HepG2 (cell line): ENCODE measurements around the gene MRPL34. TPM values are rescaled to one million over a fixed set of nuclear protein-coding genes. Genes with fewer than 3 reads are reported as not detected.

Source experiments
- ARNT2 ChIP-seq: sonication (generic); formaldehyde crosslinking; IDR thresholded peaks from 2 replicates; pipeline ENCODE4 v1.8.0; 2022; ENCODE audit warnings: mild to moderate bottlenecking, low read depth, missing genetic modification reagents, moderate library complexity
- CCDC6 ChIP-seq: sonication (generic); formaldehyde crosslinking; IDR thresholded peaks from 2 replicates; pipeline ENCODE4 v1.8.1; 2022; ENCODE audit warnings: mild to moderate bottlenecking, missing genetic modification reagents, moderate library complexity
- ELK4 ChIP-seq: sonication (generic); formaldehyde crosslinking; IDR thresholded peaks from 2 replicates; pipeline ENCODE4 v1.9.0; 2021; ENCODE audit warnings: missing genetic modification reagents, borderline replicate concordance
- FOXC1 ChIP-seq: sonication (generic); formaldehyde crosslinking; IDR thresholded peaks from 2 replicates; pipeline ENCODE4 v1.8.0; 2022; ENCODE audit warnings: mild to moderate bottlenecking, missing genetic modification reagents, borderline replicate concordance
- GATAD2A ChIP-seq: IDR thresholded peaks from 2 replicates; pipeline ENCODE4 v1.6.1; 2016
- IRF2 ChIP-seq: IDR thresholded peaks from 2 replicates; pipeline ENCODE4 v1.6.1; 2018; ENCODE audit warnings: missing genetic modification reagents, missing compliant biosample characterization
- KDM1A ChIP-seq: IDR thresholded peaks from 2 replicates; pipeline ENCODE4 v1.6.1; 2016; ENCODE audit warnings: missing compliant biosample characterization
- MXD3 ChIP-seq: IDR thresholded peaks from 2 replicates; pipeline ENCODE4 v1.6.1; 2016; ENCODE audit warnings: mild to moderate bottlenecking, missing biosample characterization, missing genetic modification reagents
- RELA ChIP-seq: sonication (generic); formaldehyde crosslinking; IDR thresholded peaks from 2 replicates; pipeline ENCODE4 v1.4.0; 2020; ENCODE audit warnings: missing genetic modification reagents
- ZNF646 ChIP-seq: sonication (generic); formaldehyde crosslinking; IDR thresholded peaks from 2 replicates; pipeline ENCODE4 v1.9.0; 2021; ENCODE audit warnings: mild to moderate bottlenecking, missing genetic modification reagents
- ZNF768 ChIP-seq: sonication (generic); formaldehyde crosslinking; IDR thresholded peaks from 2 replicates; pipeline ENCODE4 v1.4.0; 2020; ENCODE audit warnings: missing genetic modification reagents
- polyA plus RNA-seq, 8 experiments: library from polyadenylated mRNA; depleted of rRNA in 3 of 8; stranded (reverse) in 7 of 8; unstranded in 1 of 8; fragments of >200 nt; fragmentation: Illumina TruSeq in 4 of 8; extraction: Trizol in 4 of 8; gene quantifications; 2 replicates each; pipeline versions ENCODE4 v1.2.1 to v1.2.3, GENCODE V29; 2011 to 2016; ENCODE audit warnings: low read depth in 4 of 8, missing spikeins in 1 of 8, mixed read lengths in 1 of 8; ENCODE audit not compliant: insufficient read depth in 1 of 8
- total RNA-seq, 5 experiments: library from RNA; depleted of rRNA; stranded (reverse); fragments of >200 nt; fragmentation: Illumina TruSeq; extraction: Trizol; gene quantifications; 2 replicates each; pipeline ENCODE4 v1.2.3, GENCODE V29; 2016; ENCODE audit warnings: low read depth in 1 of 5
- TF ChIP-seq, protein P1 (sequence below): IDR thresholded peaks from 2 replicates; pipeline ENCODE4 v1.6.1; 2016; ENCODE audit warnings: missing compliant biosample characterization, missing genetic modification reagents, borderline replicate concordance
- TF ChIP-seq, protein P2 (sequence below): sonication (generic); formaldehyde crosslinking; IDR thresholded peaks from 2 replicates; pipeline ENCODE4 v1.4.0; 2020; ENCODE audit warnings: mild to moderate bottlenecking, missing genetic modification reagents, borderline replicate concordance

The MRPL34 gene
- total and polyA plus RNA-seq, 2 of the 13 experiments (the other 11 are each of a cell fraction or from before 2014, with no cell fraction given), result 74.0 to 77.3 TPM

DNA sequence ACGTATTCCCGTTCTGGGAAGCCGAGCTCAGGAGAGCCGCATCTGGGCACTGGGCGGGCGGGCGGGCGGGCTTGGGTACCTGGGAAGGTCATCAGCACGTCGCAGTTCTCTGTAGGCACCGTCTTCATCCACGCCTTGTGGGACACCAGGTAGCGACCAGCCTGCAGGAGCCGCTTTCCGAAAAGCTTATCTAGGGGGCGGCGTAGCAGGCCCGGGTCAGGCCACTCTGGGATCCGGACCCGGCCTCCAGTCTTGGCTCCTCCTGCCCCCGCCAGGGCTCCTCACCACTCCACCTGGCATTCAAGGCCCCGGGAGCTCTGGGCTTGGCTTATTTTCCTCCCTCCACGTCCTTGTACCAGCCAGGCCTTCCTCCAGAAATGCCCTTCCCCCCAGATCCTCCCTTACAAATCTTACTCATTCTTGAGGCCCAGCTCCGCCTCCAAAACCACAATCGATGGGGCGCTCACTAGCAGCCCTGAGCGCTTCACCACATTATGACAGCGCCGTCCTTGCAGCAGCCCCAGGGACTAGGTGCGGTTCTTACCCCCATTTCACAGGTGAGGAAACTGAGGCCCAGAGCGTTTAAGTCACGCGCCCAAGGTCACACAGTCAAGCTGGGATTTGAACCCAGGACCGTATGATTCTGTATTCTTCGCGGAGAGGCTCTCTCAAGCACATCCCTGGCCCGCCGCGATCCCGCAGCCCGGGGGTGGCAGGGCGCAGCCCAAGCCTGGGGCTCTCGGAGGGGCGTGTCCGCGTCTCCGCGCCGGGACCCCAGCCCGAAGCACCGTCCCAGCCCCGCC lies 28.1 kb downstream of the MRPL34 start (continued):
- TF ChIP-seq MXD3 (CRISPR knock-in tag) (peak; percentile 5; the same call in 1 of the 2 replicates), KDM1A (CRISPR knock-in tag) (peak; percentile 91), ZNF646 (CRISPR knock-in tag) (no peak), ZNF768 (peak; percentile 11; the same call in 1 of the 2 replicates), ARNT2 (CRISPR knock-in tag) (0 out of 2 replicates have a peak, but pooled peaks have one; percentile 6), FOXC1 (CRISPR knock-in tag) (no peak), GATAD2A (CRISPR knock-in tag) (0 out of 2 replicates have a peak, but pooled peaks have one; percentile 33), IRF2 (CRISPR knock-in tag) (no peak), ELK4 (CRISPR knock-in tag) (no peak), CCDC6 (CRISPR knock-in tag) (peak; percentile 36; the same call in 1 of the 2 replicates), RELA (CRISPR knock-in tag) (no peak)
- TF ChIP-seq, protein P1, sequence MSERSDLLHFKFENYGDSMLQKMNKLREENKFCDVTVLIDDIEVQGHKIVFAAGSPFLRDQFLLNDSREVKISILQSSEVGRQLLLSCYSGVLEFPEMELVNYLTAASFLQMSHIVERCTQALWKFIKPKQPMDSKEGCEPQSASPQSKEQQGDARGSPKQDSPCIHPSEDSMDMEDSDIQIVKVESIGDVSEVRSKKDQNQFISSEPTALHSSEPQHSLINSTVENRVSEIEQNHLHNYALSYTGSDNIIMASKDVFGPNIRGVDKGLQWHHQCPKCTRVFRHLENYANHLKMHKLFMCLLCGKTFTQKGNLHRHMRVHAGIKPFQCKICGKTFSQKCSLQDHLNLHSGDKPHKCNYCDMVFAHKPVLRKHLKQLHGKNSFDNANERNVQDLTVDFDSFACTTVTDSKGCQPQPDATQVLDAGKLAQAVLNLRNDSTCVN (CRISPR knock-in tag), result peak; percentile 33; the same call in 1 of the 2 replicates
- TF ChIP-seq, protein P2, sequence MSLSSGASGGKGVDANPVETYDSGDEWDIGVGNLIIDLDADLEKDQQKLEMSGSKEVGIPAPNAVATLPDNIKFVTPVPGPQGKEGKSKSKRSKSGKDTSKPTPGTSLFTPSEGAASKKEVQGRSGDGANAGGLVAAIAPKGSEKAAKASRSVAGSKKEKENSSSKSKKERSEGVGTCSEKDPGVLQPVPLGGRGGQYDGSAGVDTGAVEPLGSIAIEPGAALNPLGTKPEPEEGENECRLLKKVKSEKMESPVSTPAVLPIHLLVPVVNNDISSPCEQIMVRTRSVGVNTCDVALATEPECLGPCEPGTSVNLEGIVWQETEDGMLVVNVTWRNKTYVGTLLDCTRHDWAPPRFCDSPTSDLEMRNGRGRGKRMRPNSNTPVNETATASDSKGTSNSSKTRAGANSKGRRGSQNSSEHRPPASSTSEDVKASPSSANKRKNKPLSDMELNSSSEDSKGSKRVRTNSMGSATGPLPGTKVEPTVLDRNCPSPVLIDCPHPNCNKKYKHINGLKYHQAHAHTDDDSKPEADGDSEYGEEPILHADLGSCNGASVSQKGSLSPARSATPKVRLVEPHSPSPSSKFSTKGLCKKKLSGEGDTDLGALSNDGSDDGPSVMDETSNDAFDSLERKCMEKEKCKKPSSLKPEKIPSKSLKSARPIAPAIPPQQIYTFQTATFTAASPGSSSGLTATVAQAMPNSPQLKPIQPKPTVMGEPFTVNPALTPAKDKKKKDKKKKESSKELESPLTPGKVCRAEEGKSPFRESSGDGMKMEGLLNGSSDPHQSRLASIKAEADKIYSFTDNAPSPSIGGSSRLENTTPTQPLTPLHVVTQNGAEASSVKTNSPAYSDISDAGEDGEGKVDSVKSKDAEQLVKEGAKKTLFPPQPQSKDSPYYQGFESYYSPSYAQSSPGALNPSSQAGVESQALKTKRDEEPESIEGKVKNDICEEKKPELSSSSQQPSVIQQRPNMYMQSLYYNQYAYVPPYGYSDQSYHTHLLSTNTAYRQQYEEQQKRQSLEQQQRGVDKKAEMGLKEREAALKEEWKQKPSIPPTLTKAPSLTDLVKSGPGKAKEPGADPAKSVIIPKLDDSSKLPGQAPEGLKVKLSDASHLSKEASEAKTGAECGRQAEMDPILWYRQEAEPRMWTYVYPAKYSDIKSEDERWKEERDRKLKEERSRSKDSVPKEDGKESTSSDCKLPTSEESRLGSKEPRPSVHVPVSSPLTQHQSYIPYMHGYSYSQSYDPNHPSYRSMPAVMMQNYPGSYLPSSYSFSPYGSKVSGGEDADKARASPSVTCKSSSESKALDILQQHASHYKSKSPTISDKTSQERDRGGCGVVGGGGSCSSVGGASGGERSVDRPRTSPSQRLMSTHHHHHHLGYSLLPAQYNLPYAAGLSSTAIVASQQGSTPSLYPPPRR (CRISPR knock-in tag), result no peak
